ENCODE measurements around the gene C1QTNF2.

- TF ChIP-seq POLR2A (IDR thresholded peaks at IDR 0.05) (no peak), CTCF (IDR thresholded peaks at IDR 0.05) (no peak)
Measured at GRCh38 chr5:160361624-160362228, 8.7 kb downstream of the C1QTNF2 start.
